ENCODE data around the gene SNED1.

DNA sequence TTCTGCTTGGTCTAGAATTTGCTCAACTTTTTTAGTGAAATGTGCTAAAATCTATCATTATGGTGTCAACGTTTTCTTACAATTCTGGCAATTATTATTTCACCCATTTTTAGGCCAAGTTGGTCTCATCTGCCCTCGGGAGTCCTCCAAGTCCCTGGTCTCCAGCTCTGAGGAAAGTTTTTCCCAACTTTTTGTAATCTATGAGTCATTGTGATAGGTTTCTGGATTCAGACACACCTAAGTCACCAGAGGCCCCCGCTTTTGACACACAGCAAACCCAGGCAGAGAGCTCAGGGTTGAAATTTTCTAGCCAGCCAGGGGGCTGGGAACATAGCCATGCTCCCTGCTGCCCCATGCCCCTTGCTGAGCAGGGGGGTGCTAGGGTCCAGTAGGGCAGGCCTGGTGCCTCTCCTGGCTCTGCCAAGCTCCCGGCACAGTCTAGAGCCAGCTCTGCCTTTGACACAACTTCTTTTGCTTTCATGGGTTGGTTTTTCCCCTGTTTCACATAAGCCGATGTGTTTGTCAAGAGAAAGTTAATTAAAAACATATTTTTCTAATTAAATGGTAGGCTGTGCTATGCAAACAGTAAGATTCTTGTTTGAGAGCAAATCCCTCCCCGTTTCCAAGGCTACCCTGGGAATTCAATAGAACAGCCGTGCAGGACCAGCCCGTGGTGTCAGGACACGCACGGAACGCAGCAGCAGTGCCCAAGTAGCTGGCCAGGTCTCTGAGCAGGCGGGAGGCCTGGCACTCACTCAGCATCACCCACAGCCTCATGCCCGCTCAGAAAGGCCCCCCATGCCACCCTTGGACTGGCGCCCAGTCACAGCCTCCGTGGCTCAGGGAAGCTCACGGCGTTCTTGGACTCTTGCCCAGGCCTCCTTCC is 25.5 kb upstream of the SNED1 start:
- TF ChIP-seq, protein P1, sequence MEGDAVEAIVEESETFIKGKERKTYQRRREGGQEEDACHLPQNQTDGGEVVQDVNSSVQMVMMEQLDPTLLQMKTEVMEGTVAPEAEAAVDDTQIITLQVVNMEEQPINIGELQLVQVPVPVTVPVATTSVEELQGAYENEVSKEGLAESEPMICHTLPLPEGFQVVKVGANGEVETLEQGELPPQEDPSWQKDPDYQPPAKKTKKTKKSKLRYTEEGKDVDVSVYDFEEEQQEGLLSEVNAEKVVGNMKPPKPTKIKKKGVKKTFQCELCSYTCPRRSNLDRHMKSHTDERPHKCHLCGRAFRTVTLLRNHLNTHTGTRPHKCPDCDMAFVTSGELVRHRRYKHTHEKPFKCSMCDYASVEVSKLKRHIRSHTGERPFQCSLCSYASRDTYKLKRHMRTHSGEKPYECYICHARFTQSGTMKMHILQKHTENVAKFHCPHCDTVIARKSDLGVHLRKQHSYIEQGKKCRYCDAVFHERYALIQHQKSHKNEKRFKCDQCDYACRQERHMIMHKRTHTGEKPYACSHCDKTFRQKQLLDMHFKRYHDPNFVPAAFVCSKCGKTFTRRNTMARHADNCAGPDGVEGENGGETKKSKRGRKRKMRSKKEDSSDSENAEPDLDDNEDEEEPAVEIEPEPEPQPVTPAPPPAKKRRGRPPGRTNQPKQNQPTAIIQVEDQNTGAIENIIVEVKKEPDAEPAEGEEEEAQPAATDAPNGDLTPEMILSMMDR (IDR thresholded peaks at IDR 0.05 in 4 of 5, conservative IDR thresholded peaks at IDR 0.05 in 1 of 5) = no peak
- no peak for TF ChIP-seq POLR2A (IDR thresholded peaks at IDR 0.05)

Measured in gastrocnemius medialis (tissue), 4 donors.